ENCODE results near the gene IQCN. TPM values are rescaled to one million over a fixed set of nuclear protein-coding genes. Genes with fewer than 3 reads are reported as not detected.

Gene IQCN
- total RNA-seq, 4 donors from 2014 or later, result 1.0 to 41.1 (median 3.0) TPM

- TF ChIP-seq POLR2A (IDR thresholded peaks at IDR 0.05), result peak in 1 of 2 donors; percentile 0
- TF ChIP-seq CTCF (IDR thresholded peaks at IDR 0.05), result no peak
- H3K36me3 ChIP-seq, result no peaks in the 10 kb centered on the region
- H3K4me1 ChIP-seq, result peaks cover 0 to 16% of the 10 kb centered on the region in 2 donors
- H3K27ac ChIP-seq, result no peak overlapping the region
- H3K4me3 ChIP-seq, result peak overlapping the region; percentile 20 to 27
- peaks cover 0 to 13% of the 10 kb centered on the region in 2 donors for H3K27me3 ChIP-seq
- peak; percentile 29 to 37 for DNase-seq
- H3K9me3 ChIP-seq, result no peaks in the 10 kb centered on the region
- intact Hi-C loops (cut with DNase I; ENCODE audit: low total_unique reads), result loop anchor here (5.0 kb wide), 1 partner anchor 72 kb away; the partner anchor contains the start of gene PIK3R2
These were observed 50.3 kb downstream of the IQCN start for GRCh38 chr19:18223860-18224524.

GRCh38 chr19:18221815-18222725 lies 52.2 kb downstream of the IQCN start:
- DNase-seq, result no peak
- intact Hi-C loops (cut with DNase I; ENCODE audit: low total_unique reads), result loop anchor here (5.0 kb wide), 1 partner anchor 70 kb away; the partner anchor contains the start of gene PIK3R2
- H3K27me3 ChIP-seq, result peaks cover 0 to 13% of the 10 kb centered on the region in 2 donors
- H3K4me3 ChIP-seq, result no peak overlapping the region
- no peaks in the 10 kb centered on the region for H3K36me3 ChIP-seq
- H3K4me1 ChIP-seq, result peaks cover 0 to 16% of the 10 kb centered on the region in 2 donors
- H3K27ac ChIP-seq, result no peak overlapping the region
- no peaks in the 10 kb centered on the region for H3K9me3 ChIP-seq
- TF ChIP-seq POLR2A (IDR thresholded peaks at IDR 0.05) (no peak), CTCF (IDR thresholded peaks at IDR 0.05) (no peak)

GRCh38 chr19:18220632-18221275 lies 53.5 kb downstream of the IQCN start:
- Histone ChIP-seq H3K4me3 (no peak overlapping the region), H3K27me3 (peaks cover 0 to 8% of the 10 kb centered on the region in 2 donors), H3K27ac (no peak overlapping the region), H3K4me1 (peaks cover 0 to 10% of the 10 kb centered on the region in 2 donors), H3K36me3 (no peaks in the 10 kb centered on the region), H3K9me3 (no peaks in the 10 kb centered on the region)
- intact Hi-C loops (cut with DNase I; ENCODE audit: low total_unique reads), result loop anchor here (5.0 kb wide), 1 partner anchor 68 kb away; the partner anchor contains the start of gene PIK3R2
- DNase-seq, result no peak
- TF ChIP-seq POLR2A (IDR thresholded peaks at IDR 0.05) (no peak), CTCF (IDR thresholded peaks at IDR 0.05) (no peak)

GRCh38 chr19:18219911-18220631 lies 54.2 kb downstream of the IQCN start:
- no peak overlapping the region for H3K27ac ChIP-seq
- no peaks in the 10 kb centered on the region for H3K36me3 ChIP-seq
- no peak for DNase-seq
- H3K4me1 ChIP-seq, result peaks cover 0 to 5% of the 10 kb centered on the region in 2 donors
- H3K27me3 ChIP-seq, result peaks cover 0 to 3% of the 10 kb centered on the region in 2 donors
- no peaks in the 10 kb centered on the region for H3K9me3 ChIP-seq
- H3K4me3 ChIP-seq, result no peak overlapping the region
- intact Hi-C loops (cut with DNase I; ENCODE audit: low total_unique reads), result loop anchor here (5.0 kb wide), 1 partner anchor 68 kb away; the partner anchor contains the start of gene PIK3R2
- TF ChIP-seq POLR2A (IDR thresholded peaks at IDR 0.05) (no peak), CTCF (IDR thresholded peaks at IDR 0.05) (no peak)

Measured in uterus (tissue), 4 donors.